Upper lobe of right lung (tissue), 1 donor: ENCODE measurements around the gene WFDC1. TPM values are rescaled to one million over a fixed set of nuclear protein-coding genes. Genes with fewer than 3 reads are reported as not detected.

ENCODE experiments used
- ATAC-seq: fragments of 200-7000 bp; cut with Tn5 transposase; one replicate; pipeline ENCODE4 v1.9.1; 2020; ENCODE audit warnings: mild to moderate bottlenecking, moderate library complexity
- DNase-seq: peaks from one replicate; pipeline ENCODE4 v3.0.0-alpha.2; 2020
- H3K27ac ChIP-seq: fragments of 200-600 bp; one replicate; pipeline ENCODE4 v1.8.0; 2022
- H3K27me3 ChIP-seq: fragments of 200-600 bp; one replicate; pipeline ENCODE4 v1.8.0; 2022; ENCODE audit warnings: mild to moderate bottlenecking
- H3K36me3 ChIP-seq: fragments of 200-600 bp; one replicate; pipeline ENCODE4 v1.8.0; 2022
- H3K4me1 ChIP-seq: fragments of 200-600 bp; one replicate; pipeline ENCODE4 v1.8.0; 2022
- H3K4me3 ChIP-seq: fragments of 200-600 bp; one replicate; pipeline ENCODE4 v1.8.0; 2022; ENCODE audit warnings: mild to moderate bottlenecking
- H3K9me3 ChIP-seq: fragments of 200-600 bp; one replicate; pipeline ENCODE4 v1.8.0; 2022
- intact Hi-C: fragments of 100-400 bp; cut with DNase I; formaldehyde crosslinking; loops from one replicate; pipeline ENCODE4 v1.11.0; 2022
- total RNA-seq: library from RNA; stranded (reverse); fragmentation: NEBNext Ultra II Directional; extraction: Animal tissue kit (Norgen Biotek cat#: 25700); gene quantifications from one replicate; pipeline ENCODE4 v1.2.1, GENCODE V29; 2021
- TF ChIP-seq, protein P1 (sequence below): fragments of 200-600 bp; IDR thresholded peaks from one replicate; pipeline ENCODE4 v1.8.0; 2022; ENCODE audit warnings: antibody characterized with exemption
- donor health status: DM: no; HTN: yes; CAD: no; lungs with severe emphysema.

The WFDC1 gene
- total RNA-seq, 1 donor from 2014 or later: 26.0 TPM

GRCh38 chr16:84320511-84320910, 25.8 kb downstream of the WFDC1 start:
- Histone ChIP-seq H3K4me1 (no peaks in the 10 kb centered on the region), H3K36me3 (no peaks in the 10 kb centered on the region), H3K27me3 (no peaks in the 10 kb centered on the region), H3K9me3 (no peaks in the 10 kb centered on the region), H3K4me3 (no peak overlapping the region), H3K27ac (no peak overlapping the region)
- intact Hi-C loops: no loop called here
- ATAC-seq (no peak), DNase-seq (peak; percentile 6)
- TF ChIP-seq, protein P1, sequence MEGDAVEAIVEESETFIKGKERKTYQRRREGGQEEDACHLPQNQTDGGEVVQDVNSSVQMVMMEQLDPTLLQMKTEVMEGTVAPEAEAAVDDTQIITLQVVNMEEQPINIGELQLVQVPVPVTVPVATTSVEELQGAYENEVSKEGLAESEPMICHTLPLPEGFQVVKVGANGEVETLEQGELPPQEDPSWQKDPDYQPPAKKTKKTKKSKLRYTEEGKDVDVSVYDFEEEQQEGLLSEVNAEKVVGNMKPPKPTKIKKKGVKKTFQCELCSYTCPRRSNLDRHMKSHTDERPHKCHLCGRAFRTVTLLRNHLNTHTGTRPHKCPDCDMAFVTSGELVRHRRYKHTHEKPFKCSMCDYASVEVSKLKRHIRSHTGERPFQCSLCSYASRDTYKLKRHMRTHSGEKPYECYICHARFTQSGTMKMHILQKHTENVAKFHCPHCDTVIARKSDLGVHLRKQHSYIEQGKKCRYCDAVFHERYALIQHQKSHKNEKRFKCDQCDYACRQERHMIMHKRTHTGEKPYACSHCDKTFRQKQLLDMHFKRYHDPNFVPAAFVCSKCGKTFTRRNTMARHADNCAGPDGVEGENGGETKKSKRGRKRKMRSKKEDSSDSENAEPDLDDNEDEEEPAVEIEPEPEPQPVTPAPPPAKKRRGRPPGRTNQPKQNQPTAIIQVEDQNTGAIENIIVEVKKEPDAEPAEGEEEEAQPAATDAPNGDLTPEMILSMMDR: no peak

GRCh38 chr16:84321932-84322331, 27.3 kb downstream of the WFDC1 start:
- no peak overlapping the region for H3K4me3 ChIP-seq
- H3K27me3 ChIP-seq: no peaks in the 10 kb centered on the region
- no peaks in the 10 kb centered on the region for H3K36me3 ChIP-seq
- intact Hi-C loops: no loop called here
- no peak overlapping the region for H3K27ac ChIP-seq
- DNase-seq (no peak), ATAC-seq (no peak)
- H3K4me1 ChIP-seq: no peaks in the 10 kb centered on the region
- TF ChIP-seq, protein P1: no peak
- no peaks in the 10 kb centered on the region for H3K9me3 ChIP-seq

GRCh38 chr16:84322749-84323148, 28.1 kb downstream of the WFDC1 start:
- H3K27ac ChIP-seq: no peak overlapping the region
- intact Hi-C loops: no loop called here
- no peaks in the 10 kb centered on the region for H3K27me3 ChIP-seq
- no peaks in the 10 kb centered on the region for H3K9me3 ChIP-seq
- TF ChIP-seq, protein P1: no peak
- no peaks in the 10 kb centered on the region for H3K4me1 ChIP-seq
- no peak overlapping the region for H3K4me3 ChIP-seq
- ATAC-seq (no peak), DNase-seq (peak; percentile 5)
- no peaks in the 10 kb centered on the region for H3K36me3 ChIP-seq

DNA sequence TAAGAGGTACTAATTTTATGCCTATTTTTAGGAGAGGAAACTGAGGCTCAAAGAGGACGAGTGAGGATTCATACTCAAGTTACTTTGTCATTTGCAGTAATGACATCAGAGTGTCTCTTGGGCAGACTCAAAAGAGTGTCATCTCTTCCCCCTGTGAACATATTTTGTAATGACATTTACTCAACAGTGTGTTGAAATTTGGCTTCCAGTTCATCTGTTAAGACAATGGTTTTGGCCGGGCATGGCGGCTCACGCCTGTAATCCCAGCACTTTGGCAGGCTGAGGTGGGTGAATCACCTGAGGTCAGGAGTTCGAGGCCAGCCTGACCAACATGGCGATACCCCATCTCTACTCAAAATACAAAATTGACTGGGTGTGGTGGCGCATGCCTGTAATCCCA, 28.9 kb downstream of the WFDC1 start:
- Histone ChIP-seq H3K27ac (no peak overlapping the region), H3K27me3 (no peaks in the 10 kb centered on the region), H3K36me3 (no peaks in the 10 kb centered on the region), H3K9me3 (no peaks in the 10 kb centered on the region), H3K4me1 (no peaks in the 10 kb centered on the region), H3K4me3 (no peak overlapping the region)
- TF ChIP-seq, protein P1: no peak
- intact Hi-C loops: no loop called here
- DNase-seq (peak; percentile 32), ATAC-seq (no peak)

DNA sequence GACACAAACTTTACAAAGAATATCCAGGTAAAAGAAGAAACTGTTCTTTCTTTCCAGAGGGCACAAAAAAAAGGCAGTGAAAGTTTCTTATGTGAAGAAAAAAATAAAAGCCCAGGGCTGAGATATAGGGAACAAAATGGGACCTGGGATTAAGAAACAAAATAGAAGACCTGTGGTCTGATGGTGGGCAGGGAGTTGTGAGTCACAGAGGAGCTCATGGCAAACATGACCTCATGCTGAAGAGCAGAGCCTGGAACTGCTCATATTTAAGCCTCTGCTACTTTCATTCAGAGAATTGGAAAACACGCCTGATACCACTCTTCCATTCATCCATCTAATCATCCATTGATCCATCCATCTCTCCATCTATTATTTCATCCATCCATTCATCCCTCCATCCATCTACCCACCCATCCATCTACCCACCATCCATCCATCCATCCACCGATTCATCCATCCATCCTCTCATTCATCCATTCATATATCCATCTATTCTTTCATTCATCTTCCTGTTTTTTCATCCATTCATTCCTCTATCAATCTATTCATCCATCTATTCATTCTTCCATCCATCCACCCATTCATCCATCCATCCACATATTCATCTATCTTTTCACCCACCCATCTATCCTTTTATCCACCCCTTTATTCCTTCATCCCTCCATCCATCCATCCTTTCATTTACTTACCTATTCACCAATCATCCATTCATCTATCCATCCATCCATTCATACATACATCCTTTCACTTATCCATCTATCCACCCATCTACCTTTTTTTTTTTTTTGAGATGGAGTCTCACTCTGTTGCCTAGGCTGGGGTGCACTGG, 30.0 kb downstream of the WFDC1 start:
- no peak overlapping the region for H3K27ac ChIP-seq
- intact Hi-C loops: no loop called here
- H3K36me3 ChIP-seq: no peaks in the 10 kb centered on the region

More for the DNA sequence above, 30.0 kb downstream of the WFDC1 start:
- TF ChIP-seq, protein P1: no peak
- Histone ChIP-seq H3K4me3 (no peak overlapping the region), H3K4me1 (no peaks in the 10 kb centered on the region), H3K27me3 (no peaks in the 10 kb centered on the region), H3K9me3 (no peaks in the 10 kb centered on the region)
- no peak for DNase-seq
- ATAC-seq: no peak
